ENCODE data around the gene MBOAT2.

MBOAT2 gene

DNA sequence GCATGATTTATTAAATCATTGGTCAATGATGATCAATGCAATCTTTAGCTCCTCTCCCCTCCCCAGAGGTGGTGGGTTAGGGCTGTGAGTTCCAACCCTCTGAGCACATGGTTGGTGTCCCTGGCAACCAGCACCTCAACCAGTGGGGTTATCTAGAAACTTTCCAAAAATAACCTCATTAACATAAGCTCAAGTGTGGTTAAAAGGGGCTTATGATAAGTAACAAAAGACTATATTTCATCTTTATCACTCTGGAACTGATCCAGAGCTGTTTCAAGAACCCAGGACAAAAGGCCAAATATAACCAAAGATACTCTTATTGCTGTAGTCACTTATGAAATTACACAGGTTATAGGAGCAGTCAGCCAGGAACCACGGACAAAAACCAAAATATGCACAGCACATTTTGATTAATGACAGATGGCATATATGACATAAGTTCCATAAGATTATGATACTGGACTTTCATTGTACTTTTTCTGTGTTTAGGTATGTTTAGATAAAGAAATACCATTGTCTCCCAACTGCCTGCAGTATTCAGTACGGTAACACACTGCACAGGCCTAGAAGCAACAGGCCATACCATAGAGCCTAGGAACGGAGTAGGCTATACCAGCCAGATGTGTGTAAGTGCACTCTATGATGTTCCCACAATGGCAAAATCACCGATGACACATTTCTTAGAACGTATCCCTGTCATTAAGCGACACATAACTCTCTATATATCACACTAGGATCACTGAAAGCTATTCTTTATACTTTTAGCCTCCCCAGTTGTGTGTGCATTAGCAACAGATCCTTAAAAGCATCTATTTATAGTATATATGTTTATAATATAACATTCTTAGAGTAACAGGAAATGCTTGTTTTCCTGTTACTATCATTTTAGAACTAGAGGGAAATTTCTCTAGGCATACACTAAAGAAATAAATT, 197.9 kb downstream of the MBOAT2 start:
- no peak for DNase-seq

DNA sequence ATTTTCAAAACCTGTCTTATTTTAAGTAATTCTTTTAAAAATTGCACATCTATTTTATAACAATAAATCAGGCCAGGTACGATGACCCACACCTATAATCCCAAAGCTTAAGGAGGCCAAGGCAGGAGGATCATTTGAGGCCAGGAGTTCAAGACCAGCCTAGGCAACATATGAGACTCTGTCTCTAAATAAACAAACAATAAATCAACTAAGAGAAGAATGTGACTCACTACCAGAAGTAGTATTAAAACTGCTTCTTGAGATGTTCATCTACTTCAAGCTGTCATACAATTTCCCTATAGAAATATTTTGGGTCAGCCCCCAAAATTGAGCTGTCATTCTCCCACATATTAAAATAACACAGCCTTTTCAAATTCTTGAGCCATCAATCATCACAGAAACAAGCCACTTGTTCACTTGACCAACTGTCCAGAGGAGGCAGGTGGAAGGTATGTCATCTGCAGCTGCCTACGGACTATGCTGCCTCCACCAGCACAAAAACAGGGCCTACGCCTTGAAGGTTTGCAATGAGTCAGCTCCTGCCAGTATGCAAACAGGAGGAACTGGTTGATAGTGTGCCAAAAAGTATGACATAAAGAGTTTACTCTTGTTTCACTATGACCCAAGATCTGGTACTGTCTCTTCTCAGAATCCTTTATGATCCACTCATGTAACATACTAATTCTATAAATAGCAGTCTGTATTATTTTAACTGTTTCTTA, 199.7 kb downstream of the MBOAT2 start:
- DNase-seq, result peak; percentile 31

DNA sequence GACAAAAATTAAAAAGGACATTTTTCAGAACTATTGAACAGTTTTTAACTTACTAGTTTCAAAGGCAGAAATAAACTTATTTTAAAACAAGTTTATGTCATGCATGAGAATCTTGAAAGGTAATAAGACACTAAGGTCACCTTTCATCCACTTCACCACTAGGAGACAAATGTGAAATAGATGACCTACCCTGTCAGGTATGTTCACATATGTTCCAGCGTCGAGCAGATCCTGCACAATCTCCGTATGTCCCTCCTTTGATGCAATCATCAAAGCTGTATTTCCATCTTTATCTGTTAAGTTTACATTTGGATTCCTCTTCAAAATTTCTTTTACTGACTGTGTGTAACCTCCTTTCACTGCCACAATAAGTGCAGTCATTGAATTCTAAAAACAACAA, 200.7 kb downstream of the MBOAT2 start:
- DNase-seq, result no peak
